OCI-LY1 (cell line): ENCODE measurements around the gene ITSN1.

ENCODE experiments used
- EZH2 ChIP-seq: fragments of 200-600 bp; sonication (generic), shearing (Covaris generic); IDR thresholded peaks from 2 replicates; pipeline ENCODE4 v1.8.0; 2017; ENCODE audit warnings: borderline replicate concordance, mixed run types, mild to moderate bottlenecking, antibody characterized with exemption, low read length, moderate library complexity, mixed read lengths
- TF ChIP-seq, protein P1 (sequence below): fragments of 200-600 bp; sonication (generic), shearing (Covaris generic); IDR thresholded peaks from 2 replicates; pipeline ENCODE4 v1.5.1; 2017; ENCODE audit warnings: mild to moderate bottlenecking, antibody characterized with exemption, low read length, moderate library complexity, mixed read lengths

GRCh38 chr21:33767236-33767635, 124.9 kb downstream of the ITSN1 start:
- TF ChIP-seq, protein P1, sequence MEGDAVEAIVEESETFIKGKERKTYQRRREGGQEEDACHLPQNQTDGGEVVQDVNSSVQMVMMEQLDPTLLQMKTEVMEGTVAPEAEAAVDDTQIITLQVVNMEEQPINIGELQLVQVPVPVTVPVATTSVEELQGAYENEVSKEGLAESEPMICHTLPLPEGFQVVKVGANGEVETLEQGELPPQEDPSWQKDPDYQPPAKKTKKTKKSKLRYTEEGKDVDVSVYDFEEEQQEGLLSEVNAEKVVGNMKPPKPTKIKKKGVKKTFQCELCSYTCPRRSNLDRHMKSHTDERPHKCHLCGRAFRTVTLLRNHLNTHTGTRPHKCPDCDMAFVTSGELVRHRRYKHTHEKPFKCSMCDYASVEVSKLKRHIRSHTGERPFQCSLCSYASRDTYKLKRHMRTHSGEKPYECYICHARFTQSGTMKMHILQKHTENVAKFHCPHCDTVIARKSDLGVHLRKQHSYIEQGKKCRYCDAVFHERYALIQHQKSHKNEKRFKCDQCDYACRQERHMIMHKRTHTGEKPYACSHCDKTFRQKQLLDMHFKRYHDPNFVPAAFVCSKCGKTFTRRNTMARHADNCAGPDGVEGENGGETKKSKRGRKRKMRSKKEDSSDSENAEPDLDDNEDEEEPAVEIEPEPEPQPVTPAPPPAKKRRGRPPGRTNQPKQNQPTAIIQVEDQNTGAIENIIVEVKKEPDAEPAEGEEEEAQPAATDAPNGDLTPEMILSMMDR = no peak
- TF ChIP-seq EZH2 = no peak
